Epithelial cell of esophagus (primary cell): Measurements from ENCODE around the gene SFMBT1.

ENCODE experiments used
- DNase-seq: peaks from one replicate; pipeline ENCODE4 v3.0.0; 2010; ENCODE audit warnings: low read depth
- H3K4me3 ChIP-seq: 2 replicates; pipeline ENCODE4 v1.5.1; 2011; ENCODE audit warnings: mild to moderate bottlenecking, low read length, control low read depth
- CTCF ChIP-seq: IDR thresholded peaks from 2 replicates; pipeline ENCODE4 v1.5.1; 2011; ENCODE audit warnings: low read depth, mild to moderate bottlenecking, low read length, control low read depth, inconsistent platforms; ENCODE audit not compliant: insufficient read depth; ENCODE audit errors: missing control alignments

The SFMBT1 gene

GRCh38 chr3:53046171-53047170 is 598 bp upstream of the SFMBT1 start:
- TF ChIP-seq CTCF, result no peak
- DNase-seq, result peak; percentile 32

GRCh38 chr3:53044711-53045517 is 959 bp downstream of the SFMBT1 start:
- peak overlapping the region; percentile 60 for H3K4me3 ChIP-seq

More at GRCh38 chr3:53046171-53047170, 598 bp upstream of the SFMBT1 start:
- H3K4me3 ChIP-seq, result peak overlapping the region; percentile 59

GRCh38 chr3:53044371-53044710 is 1.5 kb downstream of the SFMBT1 start:
- peak overlapping the region; percentile 60 for H3K4me3 ChIP-seq
- no peak for DNase-seq
- no peak for TF ChIP-seq CTCF

More at GRCh38 chr3:53044711-53045517, 959 bp downstream of the SFMBT1 start:
- TF ChIP-seq CTCF, result no peak
- DNase-seq, result peak; percentile 55

- DNase-seq, result no peak
- TF ChIP-seq CTCF, result no peak
- H3K4me3 ChIP-seq, result no peak overlapping the region
Observed at GRCh38 chr3:53043738-53044137, 2.1 kb downstream of the SFMBT1 start.

- H3K4me3 ChIP-seq, result no peak overlapping the region
- DNase-seq, result no peak
- TF ChIP-seq CTCF, result no peak
Observed at GRCh38 chr3:53042651-53043050, 3.2 kb downstream of the SFMBT1 start.

GRCh38 chr3:53040351-53040820 is 5.5 kb downstream of the SFMBT1 start:
- H3K4me3 ChIP-seq, result no peak overlapping the region
- DNase-seq, result peak; percentile 77
- no peak for TF ChIP-seq CTCF
